Transverse colon (tissue), 4 donors: ENCODE results near the gene JAZF1.

ENCODE experiments used
- EP300 ChIP-seq: sonication (generic); formaldehyde crosslinking; IDR thresholded peaks from one replicate; pipeline ENCODE4 v1.6.1; 2017; ENCODE audit warnings: antibody characterized with exemption, low read depth
- POLR2A ChIP-seq: fragments of 450-650 bp; IDR thresholded peaks from one replicate; pipeline ENCODE4 v1.6.1; 2016; ENCODE audit warnings: antibody characterized with exemption, mild to moderate bottlenecking, moderate library complexity
- POLR2AphosphoS5 ChIP-seq, 3 donors: sonication (generic); formaldehyde crosslinking; IDR thresholded peaks; one replicate each; pipeline ENCODE4 v1.6.1; 2016; ENCODE audit warnings: antibody characterized with exemption in 3 of 3
- TF ChIP-seq, protein P1 (sequence below), 5 experiments: fragments of 200-600 bp in 3 of 5; fragments of 450-650 bp in 2 of 5; sonication (generic) in 3 of 5; IDR thresholded peaks; 1 replicate in 2 of 5; 2 replicates in 3 of 5; pipeline ENCODE4 v1.5.1; 2016 to 2017; ENCODE audit warnings: antibody characterized with exemption in 5 of 5, inconsistent platforms in 3 of 5, mild to moderate bottlenecking in 2 of 5, moderate library complexity in 1 of 5

GRCh38 chr7:27962273-27962672 is 218.3 kb downstream of the JAZF1 start:
- TF ChIP-seq, protein P1, sequence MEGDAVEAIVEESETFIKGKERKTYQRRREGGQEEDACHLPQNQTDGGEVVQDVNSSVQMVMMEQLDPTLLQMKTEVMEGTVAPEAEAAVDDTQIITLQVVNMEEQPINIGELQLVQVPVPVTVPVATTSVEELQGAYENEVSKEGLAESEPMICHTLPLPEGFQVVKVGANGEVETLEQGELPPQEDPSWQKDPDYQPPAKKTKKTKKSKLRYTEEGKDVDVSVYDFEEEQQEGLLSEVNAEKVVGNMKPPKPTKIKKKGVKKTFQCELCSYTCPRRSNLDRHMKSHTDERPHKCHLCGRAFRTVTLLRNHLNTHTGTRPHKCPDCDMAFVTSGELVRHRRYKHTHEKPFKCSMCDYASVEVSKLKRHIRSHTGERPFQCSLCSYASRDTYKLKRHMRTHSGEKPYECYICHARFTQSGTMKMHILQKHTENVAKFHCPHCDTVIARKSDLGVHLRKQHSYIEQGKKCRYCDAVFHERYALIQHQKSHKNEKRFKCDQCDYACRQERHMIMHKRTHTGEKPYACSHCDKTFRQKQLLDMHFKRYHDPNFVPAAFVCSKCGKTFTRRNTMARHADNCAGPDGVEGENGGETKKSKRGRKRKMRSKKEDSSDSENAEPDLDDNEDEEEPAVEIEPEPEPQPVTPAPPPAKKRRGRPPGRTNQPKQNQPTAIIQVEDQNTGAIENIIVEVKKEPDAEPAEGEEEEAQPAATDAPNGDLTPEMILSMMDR (IDR thresholded peaks at IDR 0.05): no peak
- TF ChIP-seq POLR2A: no peak
- no peak for TF ChIP-seq POLR2AphosphoS5 (IDR thresholded peaks at IDR 0.05)
- no peak for TF ChIP-seq EP300
